ENCODE data around the gene GNAI1. TPM values are rescaled to one million over a fixed set of nuclear protein-coding genes. Genes with fewer than 3 reads are reported as not detected.

GNAI1 gene
- polyA plus RNA-seq, 2 of the 4 experiments (the other 2 are of a cell fraction), result 46.3 to 96.3 TPM

- no peak for DNase-seq (ENCODE audit: low read depth in 1 of 2, low spot score in 1 of 2)
- FAIRE-seq, result no peak
Observed at GRCh38 chr7:80150611-80151273, 16.1 kb downstream of the GNAI1 start.

DNA sequence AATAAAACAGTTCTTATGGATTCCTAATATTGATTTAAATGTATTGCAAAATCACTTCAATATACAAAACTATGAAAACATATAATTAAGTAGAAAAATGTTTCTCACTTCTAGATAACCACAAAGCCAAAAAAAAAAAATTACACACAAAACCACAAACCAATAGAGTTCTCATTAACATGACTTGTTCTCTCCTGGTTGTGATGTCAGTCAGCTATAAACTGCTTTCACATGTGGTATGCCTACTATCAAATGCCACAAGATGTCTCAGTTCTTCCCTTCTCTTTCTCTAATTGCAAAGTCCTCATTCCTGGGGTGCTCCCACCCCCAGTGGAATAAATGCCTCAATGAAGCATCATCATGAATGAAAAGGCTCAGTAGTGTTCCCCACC lies 16.6 kb downstream of the GNAI1 start:
- no peak for ATAC-seq
- no peak overlapping the region for H3K4me3 ChIP-seq
- H3K4me1 ChIP-seq, result peaks cover 86% of the 10 kb centered on the region
- H3K4me2 ChIP-seq, result peak overlapping the region; percentile 43
- H3K27ac ChIP-seq, result peak overlapping the region; percentile 43 to 53
- POLR2A ChIA-PET, result interaction anchor here (0.6 to 0.7 kb wide), 2 partner anchors 16 to 154 kb away, joined by 3 read pairs; no protein-coding TSS in a partner anchor
- no peaks in the 10 kb centered on the region for H3K9me3 ChIP-seq
- no peak for TF ChIP-seq POLR2AphosphoS2 (conservative IDR thresholded peaks at IDR 0.05; ENCODE audit: low read length)
- no peak for TF ChIP-seq HEYL (CRISPR knock-in tag; IDR thresholded peaks at IDR 0.05)
- no peak for TF ChIP-seq HOXA7 (CRISPR knock-in tag; IDR thresholded peaks at IDR 0.05)
- no peak for TF ChIP-seq EHF (CRISPR knock-in tag; IDR thresholded peaks at IDR 0.05)
- no peak for TF ChIP-seq EHMT2 (IDR thresholded peaks at IDR 0.05; ENCODE audit: low read depth)
- no peak for FAIRE-seq
- CTCF ChIA-PET, result no interaction called here
- no peak for DNase-seq (ENCODE audit: low read depth in 1 of 2, low spot score in 1 of 2)

More at GRCh38 chr7:80150611-80151273, 16.1 kb downstream of the GNAI1 start:
- ATAC-seq, result peak in 1 of 2 experiments; percentile 16; a peak in 3 of 6 replicates
- 58% methylated on average over 5 of the region's 5 CpGs for WGBS (ENCODE audit: missing lambda C conversion rate)
- ChIA-PET CTCF (no interaction called here), POLR2A (no interaction called here)
- H3K27ac ChIP-seq, result peak overlapping the region; percentile 43 to 53
- H3K9me3 ChIP-seq, result no peaks in the 10 kb centered on the region
- H3K4me1 ChIP-seq, result peaks cover 90% of the 10 kb centered on the region
- peak overlapping the region; percentile 43 for H3K4me2 ChIP-seq
- no peak overlapping the region for H3K4me3 ChIP-seq
- TF ChIP-seq EHMT2 (IDR thresholded peaks at IDR 0.05; ENCODE audit: low read depth), result no peak
- no peak for TF ChIP-seq POLR2A (IDR thresholded peaks at IDR 0.05; ENCODE audit: low read length)
- TF ChIP-seq MAX (IDR thresholded peaks at IDR 0.05), result no peak
- TF ChIP-seq, protein P1, sequence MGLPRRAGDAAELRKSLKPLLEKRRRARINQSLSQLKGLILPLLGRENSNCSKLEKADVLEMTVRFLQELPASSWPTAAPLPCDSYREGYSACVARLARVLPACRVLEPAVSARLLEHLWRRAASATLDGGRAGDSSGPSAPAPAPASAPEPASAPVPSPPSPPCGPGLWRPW (IDR thresholded peaks at IDR 0.05), result no peak
- no peak for TF ChIP-seq ZNF302 (CRISPR knock-in tag; IDR thresholded peaks at IDR 0.05)
- TF ChIP-seq ZC3H11A (IDR thresholded peaks at IDR 0.05), result no peak
- no peak for TF ChIP-seq EHF (CRISPR knock-in tag; IDR thresholded peaks at IDR 0.05)
- no peak for TF ChIP-seq PHF8 (IDR thresholded peaks at IDR 0.05; ENCODE audit: borderline replicate concordance, low read depth)
- no peak for TF ChIP-seq KDM5A (IDR thresholded peaks at IDR 0.05)

DNA sequence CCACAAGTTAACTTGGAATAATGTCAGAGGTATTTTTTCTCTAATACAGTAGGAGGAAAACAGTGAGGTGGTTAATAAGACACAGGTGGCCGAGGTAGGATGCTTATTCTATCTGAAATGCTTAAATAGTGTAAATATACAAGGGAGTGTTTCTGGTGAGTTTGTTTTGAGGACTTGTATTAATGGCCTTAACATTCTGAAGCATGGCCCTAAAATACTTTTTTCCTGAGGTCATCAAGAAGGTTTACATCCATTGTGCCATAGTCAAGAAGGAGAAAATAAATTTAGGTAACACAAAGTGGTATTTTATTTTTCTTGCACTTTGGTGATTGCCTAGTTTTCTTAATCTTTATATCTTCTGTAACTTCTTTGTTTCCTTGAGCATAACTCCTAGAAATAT lies 18.8 kb downstream of the GNAI1 start:
- H3K4me2 ChIP-seq, result peak overlapping the region; percentile 57
- no peak for ATAC-seq
- ChIA-PET CTCF (no interaction called here), POLR2A (no interaction called here)
- 29% methylated on average over 1 of the region's 1 CpG for WGBS (ENCODE audit: missing lambda C conversion rate)
- FAIRE-seq, result no peak
- 0 out of 3 replicates have a peak, but pooled peaks cover 2% of the 10 kb centered on the region for H3K9me3 ChIP-seq
- no peak overlapping the region for H3K27ac ChIP-seq
- DNase-seq (ENCODE audit: low read depth in 1 of 2, low spot score in 1 of 2), result no peak
- no peak overlapping the region for H3K4me3 ChIP-seq
- TF ChIP-seq CEBPB (IDR thresholded peaks at IDR 0.05), result no peak
- no peak for TF ChIP-seq FOSB (CRISPR knock-in tag; IDR thresholded peaks at IDR 0.05)
- no peak for TF ChIP-seq ELK1 (IDR thresholded peaks at IDR 0.05; ENCODE audit: low read depth, low read length)
- no peak for TF ChIP-seq KDM5A (IDR thresholded peaks at IDR 0.05)
- TF ChIP-seq, protein P2, sequence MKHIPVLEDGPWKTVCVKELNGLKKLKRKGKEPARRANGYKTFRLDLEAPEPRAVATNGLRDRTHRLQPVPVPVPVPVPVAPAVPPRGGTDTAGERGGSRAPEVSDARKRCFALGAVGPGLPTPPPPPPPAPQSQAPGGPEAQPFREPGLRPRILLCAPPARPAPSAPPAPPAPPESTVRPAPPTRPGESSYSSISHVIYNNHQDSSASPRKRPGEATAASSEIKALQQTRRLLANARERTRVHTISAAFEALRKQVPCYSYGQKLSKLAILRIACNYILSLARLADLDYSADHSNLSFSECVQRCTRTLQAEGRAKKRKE (CRISPR knock-in tag; IDR thresholded peaks at IDR 0.05; ENCODE audit: low read depth), result no peak
- TF ChIP-seq SMC3 (IDR thresholded peaks at IDR 0.05), result no peak
- TF ChIP-seq MAZ (IDR thresholded peaks at IDR 0.05; ENCODE audit: borderline replicate concordance, low read depth, low read length), result no peak
- no peak for TF ChIP-seq CBX2 (IDR thresholded peaks at IDR 0.05; ENCODE audit: borderline replicate concordance, low read depth)
- TF ChIP-seq EHMT2 (IDR thresholded peaks at IDR 0.05; ENCODE audit: low read depth), result no peak
- TF ChIP-seq POLR2AphosphoS2 (conservative IDR thresholded peaks at IDR 0.05; ENCODE audit: low read length), result no peak
- no peak for TF ChIP-seq PBX3 (IDR thresholded peaks at IDR 0.05)
- no peak for TF ChIP-seq NPAS2 (CRISPR knock-in tag; IDR thresholded peaks at IDR 0.05; ENCODE audit: borderline replicate concordance)
- peaks cover 68% of the 10 kb centered on the region for H3K4me1 ChIP-seq

Data from A549 (cell line).